Stimulated activated CD8-positive, alpha-beta memory T cell treated with anti-CD3 and anti-CD28 coated beads, Interleukin-15, amount 100 ng/mL, for 48 hours (primary cell): ENCODE measurements around the gene LHFPL6.

Experiments
- DNase-seq, 2 donors: peaks; one replicate each; pipeline ENCODE4 v3.0.0-alpha.2; 2020; ENCODE audit warnings: low read depth in 2 of 2

LHFPL6 gene

GRCh38 chr13:39389013-39389412, 214.0 kb downstream of the LHFPL6 start:
- no peak for DNase-seq

- no peak for DNase-seq
These were observed 217.3 kb downstream of the LHFPL6 start for GRCh38 chr13:39385621-39386231.

- DNase-seq, result no peak
These were observed 217.8 kb downstream of the LHFPL6 start for GRCh38 chr13:39385154-39385553.

GRCh38 chr13:39381456-39381855, 221.5 kb downstream of the LHFPL6 start:
- DNase-seq, result no peak

DNA sequence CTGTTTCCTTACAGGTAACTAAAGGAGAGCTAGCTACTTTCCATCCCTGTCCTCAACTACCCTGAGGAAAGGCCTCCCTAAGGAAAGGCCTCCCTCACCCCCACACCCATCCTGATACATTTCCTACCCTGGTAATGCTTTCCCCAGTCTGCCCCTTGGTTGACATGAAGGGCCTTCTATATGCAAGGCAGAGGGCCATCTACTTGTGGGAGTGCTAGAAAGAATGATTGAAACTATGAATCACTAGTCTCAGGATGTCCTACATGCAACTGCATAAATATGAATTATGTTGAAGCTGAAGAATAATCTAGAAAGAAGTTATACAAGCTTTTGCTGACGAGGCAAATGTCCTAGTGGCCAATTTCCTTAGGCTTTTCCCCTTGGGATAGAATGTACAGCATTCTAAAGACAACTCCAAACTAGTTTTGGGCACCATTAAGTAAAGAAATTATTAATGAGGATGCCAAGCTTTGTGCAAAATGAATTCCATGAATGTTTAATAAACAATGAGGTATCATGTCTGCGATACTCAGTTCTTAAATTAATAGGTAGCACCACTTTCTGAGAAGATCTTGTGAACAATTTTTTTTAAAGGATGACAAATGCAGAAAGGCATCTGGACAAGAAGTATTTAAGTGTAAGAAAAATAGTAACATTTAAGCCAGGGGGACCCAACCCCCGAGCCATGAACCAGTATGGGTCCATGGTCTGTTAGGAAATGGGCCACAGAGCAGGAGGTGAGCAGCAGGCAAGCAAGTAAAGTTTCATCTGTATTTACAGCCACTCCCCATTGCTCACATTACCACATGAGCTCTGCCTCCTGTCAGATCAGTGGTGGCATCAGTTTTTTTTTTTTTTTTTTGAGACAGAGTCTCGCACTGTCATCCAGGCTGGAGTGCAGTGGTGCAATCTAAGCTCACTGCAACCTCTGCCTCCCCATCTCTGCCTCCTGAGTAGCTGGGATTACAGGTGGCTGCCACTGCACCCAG, 223.0 kb downstream of the LHFPL6 start:
- DNase-seq, result no peak

DNA sequence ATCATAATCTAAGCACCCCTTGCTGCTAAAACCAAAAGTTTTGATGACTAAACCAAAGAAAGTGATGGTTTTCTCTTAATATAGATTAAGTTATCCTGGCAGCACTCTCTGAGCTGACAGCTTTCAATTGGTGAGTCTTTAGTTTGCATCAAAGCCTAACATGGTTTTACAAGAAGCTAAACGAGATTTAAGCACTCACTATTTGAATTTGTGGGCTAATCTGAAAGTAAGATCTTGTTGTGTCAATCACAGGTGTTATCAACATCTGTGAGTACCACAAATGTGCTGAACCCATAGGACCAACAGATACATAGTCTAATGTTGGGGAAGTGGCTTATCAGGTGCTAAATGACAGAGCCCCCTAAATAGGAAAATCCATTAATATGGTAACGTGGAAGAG, 223.9 kb downstream of the LHFPL6 start:
- DNase-seq, result no peak

DNA sequence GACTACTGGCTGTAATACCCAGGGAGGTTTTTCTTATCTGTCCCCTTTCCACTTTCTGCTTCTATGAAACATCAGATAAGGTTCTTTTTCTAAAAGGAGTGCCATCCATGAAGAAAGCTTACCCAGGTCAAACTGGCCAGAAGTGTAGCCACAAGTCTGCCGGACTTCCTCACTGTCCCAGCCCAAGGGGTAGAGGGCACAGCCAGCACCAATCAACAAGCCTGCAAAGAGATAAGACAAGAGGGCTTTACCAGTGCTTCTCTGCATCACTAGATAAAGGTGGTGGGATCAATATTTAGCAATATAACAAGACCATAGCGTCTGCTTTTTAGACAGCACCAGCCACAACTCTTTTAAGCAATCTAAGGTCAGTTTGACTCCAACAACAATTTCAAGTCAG, 224.7 kb downstream of the LHFPL6 start:
- DNase-seq, result no peak

GRCh38 chr13:39377699-39378098, 225.3 kb downstream of the LHFPL6 start:
- DNase-seq, result no peak

DNA sequence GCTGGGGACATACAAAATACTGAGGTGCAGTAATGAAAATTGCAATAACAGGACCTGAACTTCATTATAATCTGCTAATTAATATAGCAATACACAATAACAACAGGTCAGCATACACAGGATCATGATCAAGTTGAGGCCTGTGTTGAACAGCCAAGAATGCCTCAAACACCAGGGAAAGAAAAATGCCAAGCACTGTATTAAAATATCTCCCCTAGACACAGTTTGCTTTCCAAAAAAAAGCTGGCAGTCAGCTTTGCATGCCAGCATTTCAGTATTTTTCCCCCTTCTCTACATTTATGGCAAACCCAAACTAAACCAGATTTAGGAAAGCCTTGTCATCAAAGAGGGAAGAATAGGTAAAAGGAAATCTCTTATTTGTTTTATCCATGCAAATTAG, 226.9 kb downstream of the LHFPL6 start:
- no peak for DNase-seq

GRCh38 chr13:39375601-39376000, 227.4 kb downstream of the LHFPL6 start:
- no peak for DNase-seq

DNA sequence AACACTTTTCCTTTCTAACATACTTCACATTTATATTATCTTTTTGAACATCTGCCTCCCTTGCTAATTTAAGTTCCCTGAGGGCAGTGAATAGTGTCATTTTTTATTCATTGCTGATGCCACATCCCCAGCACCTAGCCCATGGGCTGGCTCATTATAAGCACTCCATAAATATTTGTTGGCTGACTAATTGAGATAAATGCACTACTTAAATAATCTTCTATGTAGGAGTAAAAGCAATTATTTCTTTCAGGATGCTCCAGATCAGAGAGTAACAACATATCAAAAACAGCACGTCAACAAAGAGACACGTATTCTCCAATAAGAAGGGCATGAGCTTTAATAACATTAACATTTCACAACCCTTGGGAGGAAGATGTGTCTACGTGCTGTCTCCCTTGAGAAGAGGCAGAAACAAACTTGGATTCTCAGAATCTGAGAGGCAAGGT, 228.2 kb downstream of the LHFPL6 start:
- no peak for DNase-seq

- no peak for DNase-seq
These were observed 229.8 kb downstream of the LHFPL6 start for GRCh38 chr13:39373145-39373544.

- no peak for DNase-seq
These were observed 231.3 kb downstream of the LHFPL6 start for GRCh38 chr13:39371706-39372105.

DNA sequence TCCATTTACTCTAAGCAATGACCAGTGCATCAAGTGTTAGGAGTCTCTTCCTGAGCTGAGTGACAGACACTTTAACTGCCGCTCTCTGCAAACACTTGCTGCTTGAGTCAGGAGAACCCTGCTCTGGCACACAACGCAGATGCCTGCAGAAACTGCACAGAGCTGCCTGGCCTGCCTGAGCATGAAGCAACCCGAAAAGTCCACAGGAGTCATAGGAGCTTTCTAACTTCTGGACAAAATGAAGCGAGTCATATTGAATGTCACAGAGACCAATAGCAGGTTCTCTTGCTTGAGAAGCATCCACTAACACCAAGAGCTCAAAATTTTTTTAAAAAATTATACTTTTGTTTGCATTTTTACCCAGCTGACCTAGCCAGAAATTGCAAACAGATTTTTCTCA, 232.4 kb downstream of the LHFPL6 start:
- no peak for DNase-seq

DNA sequence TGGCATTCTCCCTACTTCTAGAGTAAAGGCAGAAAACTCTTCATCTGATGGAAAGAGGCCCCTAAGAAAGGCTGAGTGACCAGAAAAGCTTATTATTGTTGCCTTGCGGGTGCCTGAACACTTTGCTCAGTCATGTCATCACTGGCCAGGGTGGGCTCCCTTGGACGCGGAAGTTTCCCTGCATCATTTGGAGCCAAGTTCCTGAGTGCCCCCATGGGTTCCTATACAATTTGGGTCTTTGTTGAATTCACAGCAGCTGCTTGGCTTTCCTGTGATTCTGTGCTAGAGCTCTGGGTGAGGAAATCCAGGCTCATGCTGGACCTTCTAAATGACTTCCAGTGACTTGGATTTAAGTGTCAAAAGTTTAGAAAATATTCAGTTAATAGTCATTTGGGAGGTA, 232.9 kb downstream of the LHFPL6 start:
- DNase-seq, result no peak

GRCh38 chr13:39369161-39369890, 233.7 kb downstream of the LHFPL6 start:
- DNase-seq, result no peak

- DNase-seq, result no peak
These were observed 237.1 kb downstream of the LHFPL6 start for GRCh38 chr13:39365879-39366278.

- no peak for DNase-seq
These were observed 238.0 kb downstream of the LHFPL6 start for GRCh38 chr13:39364947-39365468.

GRCh38 chr13:39363382-39363772, 239.6 kb downstream of the LHFPL6 start:
- no peak for DNase-seq

DNA sequence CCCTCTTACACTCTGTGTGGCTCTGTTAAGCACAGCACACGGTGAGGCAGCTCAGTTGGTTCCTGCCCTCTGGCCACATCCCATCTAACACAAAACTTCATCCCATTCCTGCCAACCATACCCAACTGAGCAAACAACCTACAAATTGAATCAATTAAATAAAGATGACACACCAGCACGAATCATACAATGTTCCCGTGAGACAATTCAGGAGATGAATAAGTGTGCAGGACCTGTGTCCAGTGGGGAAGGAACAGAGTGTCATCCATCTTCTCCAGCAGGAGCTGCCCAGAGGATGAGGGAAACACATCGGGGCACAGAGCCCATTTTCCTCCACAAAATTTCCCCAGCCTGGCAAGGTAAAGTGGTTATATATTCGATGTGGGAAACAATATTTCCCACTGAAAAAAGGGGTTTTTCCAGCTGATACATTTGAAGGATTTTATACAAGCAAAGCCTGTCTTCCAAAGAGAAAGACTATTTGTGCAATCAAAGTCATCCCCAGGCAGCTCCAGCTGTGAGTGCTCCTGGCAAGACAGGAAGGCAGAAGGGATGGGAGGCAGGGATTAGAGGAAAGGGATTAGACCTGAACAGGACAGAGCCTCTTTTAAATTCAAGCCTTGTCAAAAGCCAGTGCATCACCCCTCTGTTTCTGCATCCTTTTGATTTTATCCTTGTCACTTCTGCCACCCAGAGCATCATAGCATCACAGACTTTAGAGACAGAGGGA, 240.2 kb downstream of the LHFPL6 start:
- DNase-seq, result no peak

GRCh38 chr13:39353988-39354387, 249.0 kb downstream of the LHFPL6 start:
- no peak for DNase-seq
